ENCODE data around the gene LRMDA.

The LRMDA gene

GRCh38 chr10:76299501-76299900 lies 868.1 kb downstream of the LRMDA start:
- Histone ChIP-seq H4K20me1 (ENCODE audit: low read depth, low read length) (no peaks in the 10 kb centered on the region), H3K9me2 (replicated peaks; ENCODE audit: insufficient read depth, low read length) (no peaks in the 10 kb centered on the region), H3K9me3 (ENCODE audit: insufficient read depth, low read length) (no peaks in the 10 kb centered on the region), H3K4me2 (ENCODE audit: low read depth, low read length, poor library complexity, severe bottlenecking) (no peak overlapping the region), H3K9ac (ENCODE audit: low read length) (no peak overlapping the region), H3K27ac (ENCODE audit: low read depth, low read length) (no peak overlapping the region), H3K27me3 (ENCODE audit: low read length) (no peaks in the 10 kb centered on the region), H3K36me3 (ENCODE audit: low read length) (no peaks in the 10 kb centered on the region), H2AFZ (ENCODE audit: low read depth, low read length, severe bottlenecking) (no peak overlapping the region), H3K4me3 (ENCODE audit: insufficient read depth, low read length, poor library complexity, severe bottlenecking) (no peak overlapping the region), H3K79me2 (ENCODE audit: insufficient read depth, low read length) (no peaks in the 10 kb centered on the region), H3F3A (ENCODE audit: insufficient read depth) (no peaks in the 10 kb centered on the region)
- TF ChIP-seq CTCF (IDR thresholded peaks at IDR 0.05; ENCODE audit: insufficient read depth, low read length, poor library complexity, severe bottlenecking) = no peak
- no peak for TF ChIP-seq EZH2phosphoT487 (conservative IDR thresholded peaks at IDR 0.05; ENCODE audit: low read length)

GRCh38 chr10:76301211-76301610 lies 869.8 kb downstream of the LRMDA start:
- Histone ChIP-seq H3K27me3 (ENCODE audit: low read length) (no peaks in the 10 kb centered on the region), H3K4me2 (ENCODE audit: low read depth, low read length, poor library complexity, severe bottlenecking) (no peak overlapping the region), H4K20me1 (ENCODE audit: low read depth, low read length) (no peaks in the 10 kb centered on the region), H3F3A (ENCODE audit: insufficient read depth) (no peaks in the 10 kb centered on the region), H3K9ac (ENCODE audit: low read length) (no peak overlapping the region), H3K9me2 (replicated peaks; ENCODE audit: insufficient read depth, low read length) (no peaks in the 10 kb centered on the region), H3K79me2 (ENCODE audit: insufficient read depth, low read length) (no peaks in the 10 kb centered on the region), H3K36me3 (ENCODE audit: low read length) (no peaks in the 10 kb centered on the region), H3K9me3 (ENCODE audit: insufficient read depth, low read length) (no peaks in the 10 kb centered on the region), H2AFZ (ENCODE audit: low read depth, low read length, severe bottlenecking) (no peak overlapping the region), H3K27ac (ENCODE audit: low read depth, low read length) (no peak overlapping the region), H3K4me3 (ENCODE audit: insufficient read depth, low read length, poor library complexity, severe bottlenecking) (no peak overlapping the region)
- TF ChIP-seq CTCF (IDR thresholded peaks at IDR 0.05; ENCODE audit: insufficient read depth, low read length, poor library complexity, severe bottlenecking) (no peak), EZH2phosphoT487 (conservative IDR thresholded peaks at IDR 0.05; ENCODE audit: low read length) (no peak)

- Histone ChIP-seq H3K4me2 (ENCODE audit: low read depth, low read length, poor library complexity, severe bottlenecking) (no peak overlapping the region), H4K20me1 (ENCODE audit: low read depth, low read length) (no peaks in the 10 kb centered on the region), H2AFZ (ENCODE audit: low read depth, low read length, severe bottlenecking) (no peak overlapping the region), H3F3A (ENCODE audit: insufficient read depth) (no peaks in the 10 kb centered on the region), H3K27me3 (ENCODE audit: low read length) (no peaks in the 10 kb centered on the region), H3K79me2 (ENCODE audit: insufficient read depth, low read length) (no peaks in the 10 kb centered on the region), H3K36me3 (ENCODE audit: low read length) (no peaks in the 10 kb centered on the region), H3K27ac (ENCODE audit: low read depth, low read length) (no peak overlapping the region), H3K9ac (ENCODE audit: low read length) (no peak overlapping the region), H3K4me3 (ENCODE audit: insufficient read depth, low read length, poor library complexity, severe bottlenecking) (no peak overlapping the region), H3K9me2 (replicated peaks; ENCODE audit: insufficient read depth, low read length) (no peaks in the 10 kb centered on the region), H3K9me3 (ENCODE audit: insufficient read depth, low read length) (no peaks in the 10 kb centered on the region)
- no peak for TF ChIP-seq CTCF (IDR thresholded peaks at IDR 0.05; ENCODE audit: insufficient read depth, low read length, poor library complexity, severe bottlenecking)
- no peak for TF ChIP-seq EZH2phosphoT487 (conservative IDR thresholded peaks at IDR 0.05; ENCODE audit: low read length)
Observed at GRCh38 chr10:76301950-76302349, 870.5 kb downstream of the LRMDA start.

Measured in SU-DHL-6 (cell line).